GM04504 (cell line): ENCODE measurements around the gene TK2.
A peak's percentile ranks its signal among the peaks of the same experiment; 100 is the strongest.
"Not testable (repeated sequence)": the region's sequence is repeated elsewhere in the genome, so short reads cannot be mapped to it uniquely, and the experiment has no call there.

Experiments used
- DNase-seq: peaks from one replicate; pipeline ENCODE4 v3.0.0-alpha.2; 2012; ENCODE audit warnings: low read depth

The TK2 gene

GRCh38 chr16:66519482-66520373 lies 30.2 kb downstream of the TK2 start:
- no peak for DNase-seq

- DNase-seq = no peak
Observed at GRCh38 chr16:66517586-66518263, 32.2 kb downstream of the TK2 start.

- DNase-seq = peak; percentile 97
Observed at GRCh38 chr16:66516808-66517585, 32.9 kb downstream of the TK2 start.

GRCh38 chr16:66516509-66516807 lies 33.5 kb downstream of the TK2 start:
- no peak for DNase-seq

GRCh38 chr16:66515596-66516508 lies 34.1 kb downstream of the TK2 start:
- no peak for DNase-seq

GRCh38 chr16:66514980-66515595 lies 34.8 kb downstream of the TK2 start:
- DNase-seq = not testable (repeated sequence)

- not testable (repeated sequence) for DNase-seq
Observed at GRCh38 chr16:66514391-66514790, 35.5 kb downstream of the TK2 start.

- DNase-seq = no peak
Observed at GRCh38 chr16:66513111-66513723, 36.7 kb downstream of the TK2 start.

GRCh38 chr16:66512272-66513110 lies 37.4 kb downstream of the TK2 start:
- no peak for DNase-seq

- DNase-seq = peak; percentile 51
Observed at GRCh38 chr16:66511602-66512271, 38.2 kb downstream of the TK2 start.

- DNase-seq = no peak
Observed at GRCh38 chr16:66510711-66511601, 39.0 kb downstream of the TK2 start.

- DNase-seq = no peak
Observed at GRCh38 chr16:66510298-66510697, 39.6 kb downstream of the TK2 start.

GRCh38 chr16:66509576-66509975 lies 40.3 kb downstream of the TK2 start:
- no peak for DNase-seq

GRCh38 chr16:66508914-66509496 lies 40.9 kb downstream of the TK2 start:
- DNase-seq = no peak

GRCh38 chr16:66508248-66508913 lies 41.5 kb downstream of the TK2 start:
- no peak for DNase-seq

GRCh38 chr16:66507731-66508239 lies 42.1 kb downstream of the TK2 start:
- DNase-seq = no peak

GRCh38 chr16:66503612-66504011 lies 46.3 kb downstream of the TK2 start:
- no peak for DNase-seq
